ENCODE measurements around the gene MAPKAPK2.

The MAPKAPK2 gene

GRCh38 chr1:206636671-206637070, 48.0 kb upstream of the MAPKAPK2 start:
- TF ChIP-seq USF1 (IDR thresholded peaks at IDR 0.05) (no peak), FOXM1 (IDR thresholded peaks at IDR 0.05; ENCODE audit: borderline replicate concordance, low read depth) (no peak), REST (IDR thresholded peaks at IDR 0.05; ENCODE audit: low read depth) (no peak), CEBPB (IDR thresholded peaks at IDR 0.05) (no peak), YY1 (IDR thresholded peaks at IDR 0.05; ENCODE audit: low read depth) (no peak), TAF1 (IDR thresholded peaks at IDR 0.05; ENCODE audit: low read depth) (no peak)

- TF ChIP-seq ZBTB7A (IDR thresholded peaks at IDR 0.05; ENCODE audit: low read depth), result no peak
- no peak for TF ChIP-seq EP300 (IDR thresholded peaks at IDR 0.05; ENCODE audit: borderline replicate concordance)
- no peak for TF ChIP-seq CEBPB (IDR thresholded peaks at IDR 0.05)
- no peak for TF ChIP-seq TAF1 (IDR thresholded peaks at IDR 0.05; ENCODE audit: low read depth)
- TF ChIP-seq RAD21 (IDR thresholded peaks at IDR 0.05; ENCODE audit: low read depth), result no peak
- TF ChIP-seq REST (IDR thresholded peaks at IDR 0.05; ENCODE audit: low read depth), result no peak
- no peak for TF ChIP-seq YY1 (IDR thresholded peaks at IDR 0.05; ENCODE audit: low read depth)
- no peak for TF ChIP-seq FOXM1 (IDR thresholded peaks at IDR 0.05; ENCODE audit: borderline replicate concordance, low read depth)
- TF ChIP-seq TEAD4 (IDR thresholded peaks at IDR 0.05), result no peak
- no peak for TF ChIP-seq TCF12 (IDR thresholded peaks at IDR 0.05; ENCODE audit: low read depth)
- no peak for TF ChIP-seq NFIC (IDR thresholded peaks at IDR 0.05)
- TF ChIP-seq CREB1 (IDR thresholded peaks at IDR 0.05; ENCODE audit: low read depth), result no peak
- TF ChIP-seq USF1 (IDR thresholded peaks at IDR 0.05), result no peak
Measured at GRCh38 chr1:206637605-206638004, 47.1 kb upstream of the MAPKAPK2 start.

GRCh38 chr1:206643118-206643698, 41.5 kb upstream of the MAPKAPK2 start:
- TF ChIP-seq CEBPB (IDR thresholded peaks at IDR 0.05), result no peak
- no peak for TF ChIP-seq NFIC (IDR thresholded peaks at IDR 0.05)
- TF ChIP-seq REST (IDR thresholded peaks at IDR 0.05; ENCODE audit: low read depth), result no peak
- TF ChIP-seq MAX (IDR thresholded peaks at IDR 0.05), result no peak

GRCh38 chr1:206646504-206646903, 38.2 kb upstream of the MAPKAPK2 start:
- TF ChIP-seq CEBPB (IDR thresholded peaks at IDR 0.05) (no peak), CREB1 (IDR thresholded peaks at IDR 0.05; ENCODE audit: low read depth) (no peak), YY1 (IDR thresholded peaks at IDR 0.05; ENCODE audit: low read depth) (no peak), TEAD4 (IDR thresholded peaks at IDR 0.05) (no peak), EP300 (IDR thresholded peaks at IDR 0.05; ENCODE audit: borderline replicate concordance) (no peak), TAF1 (IDR thresholded peaks at IDR 0.05; ENCODE audit: low read depth) (no peak), USF1 (IDR thresholded peaks at IDR 0.05) (no peak), NFIC (IDR thresholded peaks at IDR 0.05) (no peak), EGR1 (IDR thresholded peaks at IDR 0.05) (no peak), FOXM1 (IDR thresholded peaks at IDR 0.05; ENCODE audit: borderline replicate concordance, low read depth) (no peak), MAX (IDR thresholded peaks at IDR 0.05) (no peak), REST (IDR thresholded peaks at IDR 0.05; ENCODE audit: low read depth) (no peak), ZBTB7A (IDR thresholded peaks at IDR 0.05; ENCODE audit: low read depth) (no peak), TCF12 (IDR thresholded peaks at IDR 0.05; ENCODE audit: low read depth) (no peak), RAD21 (IDR thresholded peaks at IDR 0.05; ENCODE audit: low read depth) (no peak)
